HepG2 (cell line): ENCODE results near the gene SLC4A7. TPM values are rescaled to one million over a fixed set of nuclear protein-coding genes. Genes with fewer than 3 reads are reported as not detected.

ENCODE experiments used
- CBX2 ChIP-seq, 2 experiments: fragments of 200-600 bp in 1 of 2; sonication (generic); formaldehyde crosslinking in 1 of 2; IDR thresholded peaks; 2 replicates each; pipeline versions ENCODE4 v1.7.0 to v1.8.1; 2018 to 2022; ENCODE audit warnings: low read depth in 2 of 2, low read length in 1 of 2, mild to moderate bottlenecking in 1 of 2, missing genetic modification reagents in 1 of 2
- CEBPZ ChIP-seq: IDR thresholded peaks from 2 replicates; pipeline ENCODE4 v1.6.1; 2012; ENCODE audit warnings: low read length, improper control_type of control experiment
- E2F2 ChIP-seq: sonication (generic); formaldehyde crosslinking; IDR thresholded peaks from 2 replicates; pipeline ENCODE4 v1.4.0; 2020; ENCODE audit warnings: missing genetic modification reagents, borderline replicate concordance
- EP300 ChIP-seq, 3 experiments: sonication (generic) in 1 of 3; formaldehyde crosslinking in 1 of 3; IDR thresholded peaks; 2 replicates each; pipeline versions ENCODE4 v1.5.1 to v1.6.1; 2011 to 2020; ENCODE audit warnings: low read depth in 2 of 3, low read length in 2 of 3, borderline replicate concordance in 1 of 3, improper control_type of control experiment in 1 of 3, mild to moderate bottlenecking in 1 of 3, missing genetic modification reagents in 1 of 3, moderate library complexity in 1 of 3
- HIVEP1 ChIP-seq: sonication (generic); formaldehyde crosslinking; IDR thresholded peaks from 2 replicates; pipeline ENCODE4 v1.4.0; 2020; ENCODE audit warnings: mild to moderate bottlenecking, missing genetic modification reagents
- JUN ChIP-seq: sonication (generic); formaldehyde crosslinking; IDR thresholded peaks from 2 replicates; pipeline ENCODE4 v1.4.0; 2020; ENCODE audit warnings: mild to moderate bottlenecking, missing genetic modification reagents
- PRDM4 ChIP-seq: sonication (generic); formaldehyde crosslinking; IDR thresholded peaks from 2 replicates; pipeline ENCODE4 v1.9.0; 2021; ENCODE audit warnings: missing genetic modification reagents, borderline replicate concordance
- SIX4 ChIP-seq: sonication (generic); formaldehyde crosslinking; IDR thresholded peaks from 2 replicates; pipeline ENCODE4 v1.4.0; 2020; ENCODE audit warnings: missing genetic modification reagents
- SSRP1 ChIP-seq: IDR thresholded peaks from 2 replicates; pipeline ENCODE4 v1.6.1; 2016; ENCODE audit warnings: control low read depth
- TBP ChIP-seq: sonication (generic); formaldehyde crosslinking; IDR thresholded peaks from 2 replicates; pipeline ENCODE4 v1.5.0; 2020; ENCODE audit warnings: missing genetic modification reagents
- ZBED4 ChIP-seq: sonication (generic); formaldehyde crosslinking; IDR thresholded peaks from 2 replicates; pipeline ENCODE4 v1.4.0; 2020; ENCODE audit warnings: missing genetic modification reagents, borderline replicate concordance
- ZBTB26 ChIP-seq: IDR thresholded peaks from 2 replicates; pipeline ENCODE4 v1.6.1; 2016; ENCODE audit warnings: missing compliant biosample characterization, missing genetic modification reagents, borderline replicate concordance
- ZBTB38 ChIP-seq: sonication (generic); formaldehyde crosslinking; IDR thresholded peaks from 2 replicates; pipeline ENCODE4 v1.5.1; 2020; ENCODE audit warnings: mild to moderate bottlenecking, missing genetic modification reagents
- ZNF3 ChIP-seq: IDR thresholded peaks from 2 replicates; pipeline ENCODE4 v1.7.0; 2017; ENCODE audit warnings: inconsistent platforms
- ZNF549 ChIP-seq: sonication (generic); formaldehyde crosslinking; IDR thresholded peaks from 2 replicates; pipeline ENCODE4 v1.5.0; 2020; ENCODE audit warnings: missing genetic modification reagents
- ZNF776 ChIP-seq: sonication (generic); formaldehyde crosslinking; IDR thresholded peaks from 2 replicates; pipeline ENCODE4 v1.4.0; 2020; ENCODE audit warnings: mild to moderate bottlenecking, missing genetic modification reagents
- ZSCAN9 ChIP-seq: IDR thresholded peaks from 2 replicates; pipeline ENCODE4 v1.6.1; 2016; ENCODE audit warnings: borderline replicate concordance
- polyA plus RNA-seq, 8 experiments: library from polyadenylated mRNA; depleted of rRNA in 3 of 8; stranded (reverse) in 7 of 8; unstranded in 1 of 8; fragments of >200 nt; fragmentation: Illumina TruSeq in 4 of 8; extraction: Trizol in 4 of 8; gene quantifications; 2 replicates each; pipeline versions ENCODE4 v1.2.1 to v1.2.3, GENCODE V29; 2011 to 2016; ENCODE audit warnings: low read depth in 4 of 8, missing spikeins in 1 of 8, mixed read lengths in 1 of 8; ENCODE audit not compliant: insufficient read depth in 1 of 8
- total RNA-seq, 5 experiments: library from RNA; depleted of rRNA; stranded (reverse); fragments of >200 nt; fragmentation: Illumina TruSeq; extraction: Trizol; gene quantifications; 2 replicates each; pipeline ENCODE4 v1.2.3, GENCODE V29; 2016; ENCODE audit warnings: low read depth in 1 of 5

SLC4A7 gene
- total and polyA plus RNA-seq, 2 of the 13 experiments (the other 11 are each of a cell fraction or from before 2014, with no cell fraction given) = 16.4 to 43.8 TPM

- TF ChIP-seq ZSCAN9 (CRISPR knock-in tag) (no peak), ZNF776 (CRISPR knock-in tag) (no peak), E2F2 (no peak), HIVEP1 (CRISPR knock-in tag) (no peak), ZBTB26 (CRISPR knock-in tag) (peak; percentile 87; the same call in 1 of the 2 replicates), SIX4 (CRISPR knock-in tag) (no peak; the same call in 1 of the 2 replicates), EP300 (IDR thresholded peaks at IDR 0.05; ENCODE audit: low read depth in 2 of 2, low read length in 2 of 2) (peak in 1 of 2 experiments; percentile 85; a peak in 2 of 4 replicates), EP300 (CRISPR knock-in tag; IDR thresholded peaks at IDR 0.05; ENCODE audit: borderline replicate concordance) (peak; percentile 41; the same call in 1 of the 2 replicates), ZBTB38 (no peak), ZNF3 (peak; percentile 70; the same call in 1 of the 2 replicates), ZNF549 (CRISPR knock-in tag) (no peak), PRDM4 (CRISPR knock-in tag) (no peak), TBP (CRISPR knock-in tag) (no peak), CEBPZ (no peak), ZBED4 (CRISPR knock-in tag) (peak; percentile 50; the same call in 1 of the 2 replicates), CBX2 (IDR thresholded peaks at IDR 0.05; ENCODE audit: low read depth, low read length) (no peak), CBX2 (CRISPR knock-in tag; IDR thresholded peaks at IDR 0.05; ENCODE audit: low read depth) (no peak), SSRP1 (peak; percentile 90), JUN (CRISPR knock-in tag) (no peak)
Measured at GRCh38 chr3:27366062-27366591, 118.1 kb downstream of the SLC4A7 start (continued).
